SK-N-SH (cell line): Measurements from ENCODE around the gene FAM76B. TPM values are rescaled to one million over a fixed set of nuclear protein-coding genes. Genes with fewer than 3 reads are reported as not detected.

ENCODE experiments used
- CTCF ChIA-PET: fragments of 300-600, 350-600 bp; formaldehyde crosslinking; extraction: SDS; loops from one replicate; lab custom pipeline; 2021; lab: Yijun Ruan, JAX
- POLR2A ChIA-PET: fragments of 350-600 bp; sonication (Branson Sonifier 250); formaldehyde crosslinking; extraction: SDS; loops from one replicate; lab custom pipeline; 2020; ENCODE audit warnings: antibody characterized with exemption, inconsistent platforms; lab: Yijun Ruan, JAX
- DNase-seq: peaks from one replicate; pipeline ENCODE4 v3.0.0; 2012
- H2AFZ ChIP-seq: fragments of 200-600 bp; sonication (generic); 2 replicates; pipeline ENCODE4 v1.8.1; 2016; ENCODE audit warnings: antibody characterized with exemption, mild to moderate bottlenecking, low read depth
- H3F3A ChIP-seq: fragments of 200-600 bp; sonication (generic); replicated peaks from 2 replicates; pipeline ENCODE3; 2016; ENCODE audit warnings: antibody characterized with exemption, mild to moderate bottlenecking; ENCODE audit not compliant: insufficient read depth
- H3K27ac ChIP-seq, 2 experiments: fragments of 200-500 bp in 1 of 2; fragments of 200-600 bp in 1 of 2; sonication (Bioruptor generic) in 1 of 2; sonication (generic), shearing (Covaris generic) in 1 of 2; 2 replicates each; pipeline versions ENCODE4 v1.5.1 to v1.6.1; 2014 to 2016; ENCODE audit warnings: low read depth in 2 of 2, inconsistent platforms in 1 of 2, low read length in 1 of 2, mild to moderate bottlenecking in 1 of 2, mixed read lengths in 1 of 2
- H3K27me3 ChIP-seq: fragments of 200-600 bp; sonication (generic), shearing (Covaris generic); 2 replicates; pipeline ENCODE4 v1.6.1; 2016; ENCODE audit warnings: mixed run types; ENCODE audit not compliant: insufficient read depth
- H3K36me3 ChIP-seq, 2 experiments: fragments of 200-500 bp in 1 of 2; fragments of 200-600 bp in 1 of 2; sonication (Bioruptor generic) in 1 of 2; sonication (generic) in 1 of 2; replicated peaks in 1 of 2; 2 replicates each; pipeline versions ENCODE3 to v1.5.1; 2014 to 2016; ENCODE audit warnings: low read length in 1 of 2, mild to moderate bottlenecking in 1 of 2; ENCODE audit not compliant: insufficient read depth in 2 of 2, control insufficient read depth in 1 of 2
- H3K4me1 ChIP-seq, 2 experiments: fragments of 200-500 bp in 1 of 2; fragments of 200-600 bp in 1 of 2; sonication (Bioruptor generic) in 1 of 2; sonication (generic), shearing (Covaris generic) in 1 of 2; 2 replicates each; pipeline versions ENCODE4 v1.5.1 to v1.6.1; 2014 to 2016; ENCODE audit warnings: low read depth in 1 of 2, low read length in 1 of 2, mixed run types in 1 of 2; ENCODE audit not compliant: insufficient read depth in 2 of 2, control insufficient read depth in 1 of 2
- H3K4me2 ChIP-seq: fragments of 200-600 bp; sonication (generic), shearing (Covaris generic); 2 replicates; pipeline ENCODE4 v1.6.1; 2017; ENCODE audit warnings: mixed run types
- H3K4me3 ChIP-seq, 2 experiments: fragments of 200-500 bp in 1 of 2; fragments of 200-600 bp in 1 of 2; sonication (Bioruptor generic) in 1 of 2; sonication (generic), shearing (Covaris generic) in 1 of 2; 2 replicates each; pipeline versions ENCODE4 v1.5.1 to v1.8.1; 2014 to 2016; ENCODE audit warnings: low read depth in 2 of 2, inconsistent platforms in 1 of 2, low read length in 1 of 2, mild to moderate bottlenecking in 1 of 2, mixed read lengths in 1 of 2, moderate library complexity in 1 of 2
- H3K79me2 ChIP-seq: fragments of 200-600 bp; sonication (generic); 2 replicates; pipeline ENCODE4 v1.8.1; 2017; ENCODE audit warnings: mild to moderate bottlenecking; ENCODE audit not compliant: insufficient read depth
- H3K9ac ChIP-seq: fragments of 200-600 bp; sonication (generic); 2 replicates; pipeline ENCODE4 v1.6.1; 2017; ENCODE audit warnings: mixed run types
- H3K9me2 ChIP-seq: fragments of 200-600 bp; sonication (generic); 2 replicates; pipeline ENCODE4 v1.6.1; 2017; ENCODE audit warnings: mixed run types
- H3K9me3 ChIP-seq: fragments of 200-600 bp; sonication (generic); 2 replicates; pipeline ENCODE4 v1.6.1; 2017; ENCODE audit warnings: mixed run types, mild to moderate bottlenecking, moderate library complexity
- H4K20me1 ChIP-seq: fragments of 200-600 bp; sonication (generic); 2 replicates; pipeline ENCODE4 v1.6.1; 2017; ENCODE audit warnings: mild to moderate bottlenecking, mixed run types; ENCODE audit not compliant: insufficient read depth
- ELF1 ChIP-seq: IDR thresholded peaks from 2 replicates; pipeline ENCODE4 v1.4.0; 2012
- FOXM1 ChIP-seq: IDR thresholded peaks from 2 replicates; pipeline ENCODE4 v1.4.0; 2012; ENCODE audit warnings: low read depth, mild to moderate bottlenecking
- GATA2 ChIP-seq: sonication (generic); formaldehyde crosslinking; IDR thresholded peaks from 2 replicates; pipeline ENCODE4 v1.5.0; 2020; ENCODE audit warnings: mild to moderate bottlenecking, missing genetic modification reagents
- MEF2A ChIP-seq: IDR thresholded peaks from 2 replicates; pipeline ENCODE4 v1.4.0; 2012; ENCODE audit warnings: low read depth, borderline replicate concordance
- MXI1 ChIP-seq: IDR thresholded peaks from 2 replicates; pipeline ENCODE4 v1.6.1; 2012; ENCODE audit warnings: mild to moderate bottlenecking, low read depth, low read length, improper control_type of control experiment
- REST ChIP-seq: IDR thresholded peaks from 2 replicates; pipeline ENCODE4 v1.6.1; 2012; ENCODE audit warnings: mild to moderate bottlenecking, low read depth, low read length, moderate library complexity
- TCF12 ChIP-seq: IDR thresholded peaks from 2 replicates; pipeline ENCODE4 v1.4.0; 2012
- WGBS: methylation state at CpG from one replicate; pipeline ENCODE4 v1.1.6; 2017; ENCODE audit warnings: low lambda C conversion rate; 5-methylcytosine and 5-hydroxymethylcytosine counted together
- polyA plus RNA-seq, 3 experiments: library from polyadenylated mRNA; depleted of rRNA; stranded (reverse); fragments of >200 nt; gene quantifications; 2 replicates each; pipeline ENCODE4 v1.2.3, GENCODE V29; 2012
- TF ChIP-seq, protein P1 (sequence below): IDR thresholded peaks from 2 replicates; pipeline ENCODE4; 2012
- TF ChIP-seq, protein P2 (sequence below): fragments of 200-600 bp; sonication (generic); IDR thresholded peaks from 2 replicates; pipeline ENCODE4 v1.6.1; 2017; ENCODE audit warnings: antibody characterized with exemption, mild to moderate bottlenecking, moderate library complexity

The FAM76B gene
- polyA plus RNA-seq, 1 of the 3 experiments (the other 2 are of a cell fraction), result 15.4 TPM

DNA sequence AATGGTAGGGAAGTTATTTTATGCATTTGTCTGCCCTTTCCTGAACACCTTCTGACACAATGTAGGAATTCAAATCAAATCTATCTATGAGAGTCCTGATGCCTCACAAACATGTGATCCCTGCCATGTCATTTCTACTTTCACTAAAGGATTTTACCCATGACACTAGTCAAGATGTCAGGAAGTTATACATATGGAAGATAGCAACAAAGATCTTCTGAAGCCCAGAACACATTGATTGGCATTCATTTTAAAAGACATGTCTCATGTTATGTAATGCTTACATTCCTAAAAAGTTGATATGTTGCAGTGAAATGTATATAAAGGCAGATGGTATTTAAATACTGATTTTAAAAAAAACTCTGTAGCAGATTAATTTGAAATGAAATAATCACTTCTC lies 61.5 kb downstream of the FAM76B start:
- no peaks in the 10 kb centered on the region for H3K9me2 ChIP-seq
- no peak overlapping the region for H3K4me2 ChIP-seq
- no peak overlapping the region for H3K9ac ChIP-seq
- H3K9me3 ChIP-seq, result no peaks in the 10 kb centered on the region
- TF ChIP-seq ELF1, result no peak
- TF ChIP-seq GATA2 (CRISPR knock-in tag), result no peak
- TF ChIP-seq, protein P1, sequence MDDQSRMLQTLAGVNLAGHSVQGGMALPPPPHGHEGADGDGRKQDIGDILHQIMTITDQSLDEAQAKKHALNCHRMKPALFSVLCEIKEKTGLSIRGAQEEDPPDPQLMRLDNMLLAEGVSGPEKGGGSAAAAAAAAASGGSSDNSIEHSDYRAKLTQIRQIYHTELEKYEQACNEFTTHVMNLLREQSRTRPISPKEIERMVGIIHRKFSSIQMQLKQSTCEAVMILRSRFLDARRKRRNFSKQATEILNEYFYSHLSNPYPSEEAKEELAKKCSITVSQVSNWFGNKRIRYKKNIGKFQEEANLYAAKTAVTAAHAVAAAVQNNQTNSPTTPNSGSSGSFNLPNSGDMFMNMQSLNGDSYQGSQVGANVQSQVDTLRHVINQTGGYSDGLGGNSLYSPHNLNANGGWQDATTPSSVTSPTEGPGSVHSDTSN, result no peak
- TF ChIP-seq, protein P2, sequence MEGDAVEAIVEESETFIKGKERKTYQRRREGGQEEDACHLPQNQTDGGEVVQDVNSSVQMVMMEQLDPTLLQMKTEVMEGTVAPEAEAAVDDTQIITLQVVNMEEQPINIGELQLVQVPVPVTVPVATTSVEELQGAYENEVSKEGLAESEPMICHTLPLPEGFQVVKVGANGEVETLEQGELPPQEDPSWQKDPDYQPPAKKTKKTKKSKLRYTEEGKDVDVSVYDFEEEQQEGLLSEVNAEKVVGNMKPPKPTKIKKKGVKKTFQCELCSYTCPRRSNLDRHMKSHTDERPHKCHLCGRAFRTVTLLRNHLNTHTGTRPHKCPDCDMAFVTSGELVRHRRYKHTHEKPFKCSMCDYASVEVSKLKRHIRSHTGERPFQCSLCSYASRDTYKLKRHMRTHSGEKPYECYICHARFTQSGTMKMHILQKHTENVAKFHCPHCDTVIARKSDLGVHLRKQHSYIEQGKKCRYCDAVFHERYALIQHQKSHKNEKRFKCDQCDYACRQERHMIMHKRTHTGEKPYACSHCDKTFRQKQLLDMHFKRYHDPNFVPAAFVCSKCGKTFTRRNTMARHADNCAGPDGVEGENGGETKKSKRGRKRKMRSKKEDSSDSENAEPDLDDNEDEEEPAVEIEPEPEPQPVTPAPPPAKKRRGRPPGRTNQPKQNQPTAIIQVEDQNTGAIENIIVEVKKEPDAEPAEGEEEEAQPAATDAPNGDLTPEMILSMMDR, result no peak
- H3K27me3 ChIP-seq, result no peaks in the 10 kb centered on the region
- no peaks in the 10 kb centered on the region for H4K20me1 ChIP-seq
- no peak overlapping the region for H3K4me3 ChIP-seq
- no peaks in the 10 kb centered on the region for H3F3A ChIP-seq
- H3K36me3 ChIP-seq, result no peaks in the 10 kb centered on the region
- DNase-seq, result no peak
- CTCF ChIA-PET, result no interaction called here
- H3K4me1 ChIP-seq, result no peaks in the 10 kb centered on the region
- no peaks in the 10 kb centered on the region for H3K79me2 ChIP-seq
- no peak overlapping the region for H2AFZ ChIP-seq
- no peak overlapping the region for H3K27ac ChIP-seq
- POLR2A ChIA-PET, result no interaction called here

DNA sequence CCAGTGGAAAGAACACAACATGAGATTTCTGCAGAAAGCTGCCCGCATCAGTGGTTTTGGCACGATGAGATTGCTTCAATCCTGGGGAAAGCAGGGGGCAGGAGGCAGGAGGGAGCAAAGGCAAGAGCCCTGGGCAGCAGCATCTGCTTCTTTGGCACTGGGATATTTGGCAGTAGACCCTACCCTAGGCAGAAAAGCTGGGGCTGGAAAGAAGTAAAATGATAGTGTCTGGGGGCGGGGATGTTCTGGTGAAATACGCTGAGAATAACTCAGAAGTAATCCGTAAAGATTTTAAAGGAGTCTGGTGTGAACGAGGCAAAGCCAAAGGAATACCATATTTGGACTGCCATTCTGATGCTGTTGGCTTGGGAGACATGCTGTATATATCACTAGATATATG lies 62.0 kb downstream of the FAM76B start:
- no peaks in the 10 kb centered on the region for H3K9me3 ChIP-seq
- H3K4me2 ChIP-seq, result no peak overlapping the region
- POLR2A ChIA-PET, result no interaction called here
- no peaks in the 10 kb centered on the region for H3K27me3 ChIP-seq
- H3K9me2 ChIP-seq, result no peaks in the 10 kb centered on the region
- no peak for DNase-seq
- no peak overlapping the region for H2AFZ ChIP-seq
- no peaks in the 10 kb centered on the region for H4K20me1 ChIP-seq
- CTCF ChIA-PET, result interaction anchor here (1.4 kb wide), 1 partner anchor 12 kb away, joined by 3 read pairs; no protein-coding TSS in a partner anchor
- TF ChIP-seq FOXM1 (no peak), MXI1 (no peak), MEF2A (no peak), ELF1 (no peak), TCF12 (no peak), REST (no peak)
- TF ChIP-seq, protein P2, result no peak
- no peak overlapping the region for H3K9ac ChIP-seq
- H3K79me2 ChIP-seq, result no peaks in the 10 kb centered on the region
- H3K4me3 ChIP-seq, result no peak overlapping the region
- H3F3A ChIP-seq, result no peaks in the 10 kb centered on the region
- 51% methylated on average over 6 of the region's 6 CpGs for WGBS
- H3K4me1 ChIP-seq, result no peaks in the 10 kb centered on the region
- no peaks in the 10 kb centered on the region for H3K36me3 ChIP-seq
- H3K27ac ChIP-seq, result no peak overlapping the region
